Measurements from ENCODE around the gene RASD2. TPM values are rescaled to one million over a fixed set of nuclear protein-coding genes. Genes with fewer than 3 reads are reported as not detected.

RASD2 gene
- total RNA-seq, 2 experiments from 2014 or later: 0.19 TPM; not detected in 1

DNA sequence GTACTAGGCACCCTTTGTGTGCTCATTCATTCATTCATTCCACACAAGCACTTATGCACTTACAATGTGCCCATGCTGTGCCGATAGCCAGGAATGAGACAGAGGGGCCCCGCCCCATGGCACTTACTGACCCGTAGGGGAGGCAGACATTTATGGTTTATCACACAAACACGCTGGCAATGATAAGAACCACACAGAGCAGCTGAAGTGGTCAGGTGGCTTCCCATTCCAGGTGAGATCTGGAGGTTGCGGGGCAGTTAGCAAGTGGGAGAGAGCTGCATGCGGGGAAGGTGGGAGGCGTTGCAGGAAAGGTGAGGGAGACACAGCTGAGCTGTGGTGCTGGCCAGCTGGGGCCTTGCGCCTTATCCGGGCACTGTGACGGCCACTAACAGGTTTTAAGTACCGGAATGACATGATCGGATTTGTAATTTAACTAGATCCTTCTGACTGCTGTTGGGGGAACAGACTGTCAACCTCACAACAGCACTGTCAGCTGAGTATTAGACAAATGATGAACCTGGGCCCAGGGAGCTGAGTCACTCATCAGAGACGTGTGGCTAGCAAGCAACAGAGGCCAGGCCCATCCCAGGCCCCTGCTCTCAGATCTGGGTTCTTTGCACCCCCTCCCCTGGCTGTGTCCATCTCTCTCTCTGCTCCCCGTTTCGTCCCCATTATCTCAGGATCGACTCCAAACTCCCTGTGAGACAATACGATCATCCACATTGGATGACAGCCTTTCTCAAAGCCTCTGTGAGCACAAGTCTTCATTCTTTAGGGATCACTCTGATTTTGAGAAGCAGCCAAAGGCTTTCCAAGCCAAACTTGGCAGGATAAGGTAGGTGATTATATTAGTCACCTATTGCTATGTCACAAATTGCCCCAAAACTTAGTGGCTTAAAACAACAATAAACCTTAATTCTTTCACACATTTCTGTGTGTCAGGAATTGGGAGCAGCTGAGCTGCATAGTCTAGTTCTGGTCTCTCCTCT lies 28.4 kb downstream of the RASD2 start:
- DNase-seq (ENCODE audit: low spot score): no peak
- Histone ChIP-seq H2AFZ (ENCODE audit: low read length) (no peak overlapping the region), H3K27ac (ENCODE audit: low read depth, low read length, poor library complexity, severe bottlenecking) (no peak overlapping the region), H3K36me3 (ENCODE audit: insufficient read depth, low read length) (no peaks in the 10 kb centered on the region), H3K79me2 (ENCODE audit: insufficient read depth, low read depth, low read length) (no peaks in the 10 kb centered on the region), H4K20me1 (ENCODE audit: insufficient read depth, low read length) (no peaks in the 10 kb centered on the region), H3K4me1 (ENCODE audit: insufficient read depth, low read length, poor library complexity, severe bottlenecking) (no peaks in the 10 kb centered on the region), H3K4me3 (ENCODE audit: low read depth, low read length, poor library complexity, severe bottlenecking) (no peak overlapping the region), H3K9me2 (ENCODE audit: insufficient read depth, low read length) (no peaks in the 10 kb centered on the region), H3K9me3 (ENCODE audit: low read length) (no peaks in the 10 kb centered on the region), H3K4me2 (ENCODE audit: low read length) (no peak overlapping the region)
- TF ChIP-seq EZH2phosphoT487 (IDR thresholded peaks at IDR 0.05; ENCODE audit: borderline replicate concordance, low read depth, low read length): no peak
- TF ChIP-seq, protein P1, sequence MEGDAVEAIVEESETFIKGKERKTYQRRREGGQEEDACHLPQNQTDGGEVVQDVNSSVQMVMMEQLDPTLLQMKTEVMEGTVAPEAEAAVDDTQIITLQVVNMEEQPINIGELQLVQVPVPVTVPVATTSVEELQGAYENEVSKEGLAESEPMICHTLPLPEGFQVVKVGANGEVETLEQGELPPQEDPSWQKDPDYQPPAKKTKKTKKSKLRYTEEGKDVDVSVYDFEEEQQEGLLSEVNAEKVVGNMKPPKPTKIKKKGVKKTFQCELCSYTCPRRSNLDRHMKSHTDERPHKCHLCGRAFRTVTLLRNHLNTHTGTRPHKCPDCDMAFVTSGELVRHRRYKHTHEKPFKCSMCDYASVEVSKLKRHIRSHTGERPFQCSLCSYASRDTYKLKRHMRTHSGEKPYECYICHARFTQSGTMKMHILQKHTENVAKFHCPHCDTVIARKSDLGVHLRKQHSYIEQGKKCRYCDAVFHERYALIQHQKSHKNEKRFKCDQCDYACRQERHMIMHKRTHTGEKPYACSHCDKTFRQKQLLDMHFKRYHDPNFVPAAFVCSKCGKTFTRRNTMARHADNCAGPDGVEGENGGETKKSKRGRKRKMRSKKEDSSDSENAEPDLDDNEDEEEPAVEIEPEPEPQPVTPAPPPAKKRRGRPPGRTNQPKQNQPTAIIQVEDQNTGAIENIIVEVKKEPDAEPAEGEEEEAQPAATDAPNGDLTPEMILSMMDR (conservative IDR thresholded peaks at IDR 0.05; ENCODE audit: low read length): no peak
- intact Hi-C loops (cut with micrococcal nuclease; ENCODE audit: unreplicated experiment): no loop called here
- CTCF ChIA-PET (ENCODE audit: unreplicated experiment): no interaction called here
- BruUV-seq (replicated peaks): no TSS peak
- POLR2A ChIA-PET: no interaction called here

GRCh38 chr22:35569916-35570315 lies 29.3 kb downstream of the RASD2 start:
- TF ChIP-seq EZH2phosphoT487 (IDR thresholded peaks at IDR 0.05; ENCODE audit: borderline replicate concordance, low read depth, low read length): no peak
- TF ChIP-seq, protein P1 (conservative IDR thresholded peaks at IDR 0.05; ENCODE audit: low read length): no peak

More at GRCh38 chr22:35569916-35570315, 29.3 kb downstream of the RASD2 start:
- Histone ChIP-seq H4K20me1 (ENCODE audit: insufficient read depth, low read length) (no peaks in the 10 kb centered on the region), H3K36me3 (ENCODE audit: insufficient read depth, low read length) (no peaks in the 10 kb centered on the region), H3K4me1 (ENCODE audit: insufficient read depth, low read length, poor library complexity, severe bottlenecking) (no peaks in the 10 kb centered on the region), H3K79me2 (ENCODE audit: insufficient read depth, low read depth, low read length) (no peaks in the 10 kb centered on the region), H3K9me3 (ENCODE audit: low read length) (no peaks in the 10 kb centered on the region), H3K27ac (ENCODE audit: low read depth, low read length, poor library complexity, severe bottlenecking) (no peak overlapping the region), H3K4me3 (ENCODE audit: low read depth, low read length, poor library complexity, severe bottlenecking) (no peak overlapping the region), H3K4me2 (ENCODE audit: low read length) (no peak overlapping the region), H3K9me2 (ENCODE audit: insufficient read depth, low read length) (no peaks in the 10 kb centered on the region), H2AFZ (ENCODE audit: low read length) (no peak overlapping the region)
- ChIA-PET CTCF (ENCODE audit: unreplicated experiment) (no interaction called here), POLR2A (interaction anchor here (0.6 kb wide), 1 partner anchor 185 kb away, joined by 7 read pairs; no protein-coding TSS in a partner anchor)
- BruUV-seq (replicated peaks): no TSS peak
- intact Hi-C loops (cut with micrococcal nuclease; ENCODE audit: unreplicated experiment): no loop called here
- DNase-seq (ENCODE audit: low spot score): no peak

All from OCI-LY7 (cell line).